ENCODE data around the gene SORCS2. TPM values are rescaled to one million over a fixed set of nuclear protein-coding genes. Genes with fewer than 3 reads are reported as not detected.

SORCS2 gene
- polyA plus RNA-seq, 1 of the 3 experiments (the other 2 are of a cell fraction), result 1.6 TPM

GRCh38 chr4:7165874-7166201, 26.5 kb upstream of the SORCS2 start (continued):
- TF ChIP-seq SIN3A (IDR thresholded peaks at IDR 0.05; ENCODE audit: borderline replicate concordance, low read depth, low read length), result no peak
- no peak for TF ChIP-seq TCF12 (IDR thresholded peaks at IDR 0.05)
- TF ChIP-seq USF1 (IDR thresholded peaks at IDR 0.05; ENCODE audit: borderline replicate concordance, low read depth), result no peak
- TF ChIP-seq FOSL2 (IDR thresholded peaks at IDR 0.05; ENCODE audit: borderline replicate concordance, low read depth), result no peak
- no peak for TF ChIP-seq RCOR1 (IDR thresholded peaks at IDR 0.05; ENCODE audit: low read length)
- no peak for TF ChIP-seq CTCF (IDR thresholded peaks at IDR 0.05)
- TF ChIP-seq IRF3 (IDR thresholded peaks at IDR 0.05; ENCODE audit: low read depth, low read length), result no peak
- TF ChIP-seq NFIC (IDR thresholded peaks at IDR 0.05; ENCODE audit: borderline replicate concordance), result no peak
- no peak for TF ChIP-seq TAF1 (IDR thresholded peaks at IDR 0.05; ENCODE audit: borderline replicate concordance, low read depth, low read length)
- TF ChIP-seq EP300 (IDR thresholded peaks at IDR 0.05; ENCODE audit: borderline replicate concordance in 1 of 2, low read depth in 1 of 2, low read length in 1 of 2), result no peak
- TF ChIP-seq POLR2AphosphoS5 (IDR thresholded peaks at IDR 0.05; ENCODE audit: low read depth, low read length), result no peak
- no peak for TF ChIP-seq GATA2 (CRISPR knock-in tag; IDR thresholded peaks at IDR 0.05)

GRCh38 chr4:7166237-7166636, 26.1 kb upstream of the SORCS2 start:
- Histone ChIP-seq H3K4me1 (ENCODE audit: control insufficient read depth in 1 of 2, insufficient read depth in 2 of 2, low read depth in 1 of 2, low read length in 1 of 2) (peaks cover 0 to 7% of the 10 kb centered on the region in 2 experiments; a peak in 1 of 4 replicates), H2AFZ (ENCODE audit: low read depth) (no peak overlapping the region), H3F3A (replicated peaks; ENCODE audit: insufficient read depth) (no peaks in the 10 kb centered on the region), H3K27ac (ENCODE audit: low read depth in 2 of 2, low read length in 1 of 2) (no peak overlapping the region), H3K9ac (no peak overlapping the region), H3K27me3 (ENCODE audit: insufficient read depth) (no peaks in the 10 kb centered on the region; the same call in 1 of the 2 replicates), H3K9me3 (no peaks in the 10 kb centered on the region), H3K79me2 (ENCODE audit: insufficient read depth) (no peaks in the 10 kb centered on the region), H3K4me2 (no peak overlapping the region), H3K9me2 (no peaks in the 10 kb centered on the region), H4K20me1 (ENCODE audit: insufficient read depth) (no peaks in the 10 kb centered on the region), H3K36me3 (replicated peaks in 1 of 2; ENCODE audit: control insufficient read depth in 1 of 2, insufficient read depth in 2 of 2, low read length in 1 of 2) (no peaks in the 10 kb centered on the region), H3K4me3 (ENCODE audit: low read depth in 2 of 2, low read length in 1 of 2) (no peak overlapping the region)
- ChIA-PET CTCF (interaction anchor here (3.2 kb wide), 1 partner anchor 14 kb away, joined by 10 read pairs; no protein-coding TSS in a partner anchor), POLR2A (no interaction called here)
- 34% methylated on average over 3 of the region's 3 CpGs for WGBS (ENCODE audit: low lambda C conversion rate)
- no peak for DNase-seq
- no peak for TF ChIP-seq REST (IDR thresholded peaks at IDR 0.05; ENCODE audit: low read depth, low read length)
- no peak for TF ChIP-seq FOSL2 (IDR thresholded peaks at IDR 0.05; ENCODE audit: borderline replicate concordance, low read depth)
- TF ChIP-seq GABPA (IDR thresholded peaks at IDR 0.05; ENCODE audit: low read depth), result no peak
- no peak for TF ChIP-seq NRF1 (IDR thresholded peaks at IDR 0.05; ENCODE audit: low read depth, low read length)
- no peak for TF ChIP-seq FOXM1 (IDR thresholded peaks at IDR 0.05; ENCODE audit: low read depth)
- no peak for TF ChIP-seq RAD21 (IDR thresholded peaks at IDR 0.05; ENCODE audit: low read length)
- no peak for TF ChIP-seq CHD2 (IDR thresholded peaks at IDR 0.05; ENCODE audit: low read length, partially characterized antibody)
- no peak for TF ChIP-seq TEAD4 (IDR thresholded peaks at IDR 0.05; ENCODE audit: borderline replicate concordance, insufficient read depth)
- TF ChIP-seq SMC3 (IDR thresholded peaks at IDR 0.05; ENCODE audit: low read depth, low read length), result no peak
- no peak for TF ChIP-seq TAF1 (IDR thresholded peaks at IDR 0.05; ENCODE audit: borderline replicate concordance, low read depth, low read length)
- no peak for TF ChIP-seq GATA2 (CRISPR knock-in tag; IDR thresholded peaks at IDR 0.05)
- TF ChIP-seq USF2 (IDR thresholded peaks at IDR 0.05; ENCODE audit: borderline replicate concordance, low read depth, low read length), result no peak
- TF ChIP-seq IRF3 (IDR thresholded peaks at IDR 0.05; ENCODE audit: low read depth, low read length), result no peak
- no peak for TF ChIP-seq MEF2A (IDR thresholded peaks at IDR 0.05; ENCODE audit: borderline replicate concordance, low read depth)
- TF ChIP-seq POLR2AphosphoS5 (IDR thresholded peaks at IDR 0.05; ENCODE audit: low read depth, low read length), result no peak

All from SK-N-SH (cell line).